GM18502 (cell line): ENCODE results near the gene GRWD1.
A peak's percentile ranks its signal among the peaks of the same experiment; 100 is the strongest.

Source experiments
- ATAC-seq: cut with Tn5 transposase; IDR thresholded peaks from one replicate; pipeline ENCODE4 v1.9.1; 2021; ENCODE audit warnings: mild to moderate bottlenecking; ENCODE audit not compliant: unreplicated experiment, poor library complexity

GRWD1 gene

DNA sequence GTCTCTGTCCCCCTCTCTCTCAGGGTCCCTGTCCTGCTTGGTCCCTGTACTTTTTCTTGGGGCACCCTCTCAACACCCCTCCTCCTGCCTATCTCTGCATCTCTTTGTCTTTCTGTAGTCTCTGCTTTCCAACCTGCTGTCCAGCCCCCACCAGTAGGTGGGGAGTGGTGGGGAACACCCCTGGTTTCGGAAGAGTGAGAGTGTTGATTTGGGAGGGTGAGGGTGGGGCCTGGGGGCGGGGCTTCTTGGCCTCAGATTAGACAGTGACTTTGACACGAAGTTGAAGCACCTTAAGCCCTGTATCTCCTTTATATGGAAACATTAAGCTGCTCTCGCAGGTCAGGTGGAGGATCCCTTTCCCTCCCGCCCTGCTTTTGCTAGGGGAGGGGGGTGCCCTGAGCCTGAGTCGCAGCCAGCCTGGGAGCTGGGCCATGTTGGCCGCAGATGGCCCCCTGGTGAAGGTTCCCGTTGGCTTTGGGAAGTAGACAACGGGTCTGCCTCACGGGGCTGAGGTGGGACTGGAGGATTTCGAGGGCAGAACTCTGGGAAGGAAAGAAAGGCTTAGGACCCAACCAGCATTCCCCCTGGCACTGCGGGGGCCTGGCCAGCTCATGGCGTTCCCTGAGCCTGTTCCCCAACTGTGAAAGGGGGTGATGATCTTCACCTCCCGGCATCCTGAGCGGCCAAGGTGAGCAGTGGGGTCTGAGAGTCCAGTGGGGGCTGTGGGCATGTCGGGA, 9.6 kb downstream of the GRWD1 start, which contains the start of gene KCNJ14:
TSS of gene KCNJ14 (plus strand) at position 404 of the 737 bp plus-strand sequence. CDS start 6,151 bp downstream, outside the sequence.
- ATAC-seq = no peak

DNA sequence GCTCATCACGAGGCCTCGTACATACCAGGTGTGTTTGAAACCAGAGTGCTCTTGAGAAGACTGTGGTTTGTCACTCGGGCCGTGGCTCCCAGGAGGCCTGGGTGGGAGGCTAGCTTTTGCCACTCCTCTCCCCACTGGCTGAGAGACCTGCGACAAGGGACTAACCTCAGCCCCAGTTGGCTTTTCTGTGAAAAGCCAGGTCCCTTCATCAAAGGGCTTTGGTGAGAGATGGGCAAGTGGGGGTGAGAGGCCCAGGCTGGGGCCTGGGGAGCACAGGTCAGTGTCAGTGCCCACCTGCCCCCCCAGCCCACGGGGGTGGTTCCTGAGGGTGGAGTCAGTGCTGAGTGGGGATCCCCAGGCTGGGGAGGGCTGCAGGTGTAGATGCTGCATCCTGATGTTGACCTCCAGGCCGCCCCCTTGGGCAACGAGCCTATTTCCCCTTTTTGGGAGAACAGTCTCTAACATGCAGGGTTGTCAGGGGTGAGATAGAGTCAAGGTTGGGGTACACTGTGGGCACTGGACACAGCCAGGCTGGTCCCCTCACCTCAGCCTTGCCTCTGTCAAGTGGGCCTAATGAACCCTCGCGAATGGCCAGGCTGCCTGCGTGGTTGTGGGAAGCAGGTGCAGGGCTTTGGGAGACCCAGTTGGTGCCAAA, 10.3 kb downstream of the GRWD1 start:
- ATAC-seq = no peak

DNA sequence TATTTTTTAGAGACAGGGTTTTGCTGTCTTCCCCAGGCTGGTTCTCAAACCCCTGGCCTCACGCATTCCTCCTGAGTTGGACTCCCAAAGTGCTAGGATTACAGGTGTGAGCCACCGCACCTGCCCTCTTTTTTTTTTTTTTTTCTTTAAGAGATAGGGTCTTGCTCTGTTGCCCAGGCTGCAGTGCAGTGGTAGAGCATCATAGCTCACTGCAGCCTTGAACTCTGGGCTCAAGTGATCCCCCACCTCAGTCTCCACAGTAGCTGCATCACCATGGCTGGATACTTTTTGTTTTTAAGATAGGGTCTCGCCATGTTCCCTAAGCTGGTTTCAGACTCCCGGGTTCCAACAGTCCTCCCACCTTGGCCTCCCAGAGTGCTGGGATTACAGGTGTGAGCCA, 11.1 kb downstream of the GRWD1 start:
- ATAC-seq = no peak

DNA sequence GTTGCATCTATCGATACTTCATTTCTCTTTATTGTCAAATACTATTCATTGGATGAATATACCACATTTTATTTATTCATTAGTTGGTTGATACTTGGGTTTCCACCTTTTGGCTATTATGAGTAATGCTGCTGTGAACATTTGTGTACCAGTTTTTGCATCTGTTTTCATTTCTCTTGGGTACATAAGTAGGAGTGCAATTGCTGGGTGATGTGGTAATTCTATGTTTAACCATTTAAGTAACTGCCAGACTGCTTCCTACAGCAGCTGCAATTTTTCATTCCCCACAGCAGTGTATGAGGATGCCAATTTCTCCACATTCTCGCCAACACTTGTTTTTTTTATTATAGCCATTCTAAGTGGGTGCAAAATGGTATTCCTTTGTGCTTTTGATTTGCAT, 12.2 kb downstream of the GRWD1 start:
- ATAC-seq = no peak

DNA sequence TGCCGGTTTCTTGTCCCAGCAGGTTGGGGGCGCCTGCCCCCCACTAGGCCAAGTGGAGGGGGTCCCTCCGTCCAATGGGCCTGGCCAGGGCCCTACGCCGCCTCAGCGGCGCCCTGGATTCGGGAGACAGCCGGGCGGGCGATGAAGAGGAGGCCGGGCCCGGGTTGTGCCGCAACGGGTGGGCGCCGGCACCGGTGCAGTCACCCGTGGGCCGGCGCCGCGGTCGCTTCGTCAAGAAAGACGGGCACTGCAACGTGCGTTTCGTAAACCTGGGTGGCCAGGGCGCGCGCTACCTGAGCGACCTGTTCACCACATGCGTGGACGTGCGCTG, 15.8 kb downstream of the GRWD1 start:
- no peak for ATAC-seq

DNA sequence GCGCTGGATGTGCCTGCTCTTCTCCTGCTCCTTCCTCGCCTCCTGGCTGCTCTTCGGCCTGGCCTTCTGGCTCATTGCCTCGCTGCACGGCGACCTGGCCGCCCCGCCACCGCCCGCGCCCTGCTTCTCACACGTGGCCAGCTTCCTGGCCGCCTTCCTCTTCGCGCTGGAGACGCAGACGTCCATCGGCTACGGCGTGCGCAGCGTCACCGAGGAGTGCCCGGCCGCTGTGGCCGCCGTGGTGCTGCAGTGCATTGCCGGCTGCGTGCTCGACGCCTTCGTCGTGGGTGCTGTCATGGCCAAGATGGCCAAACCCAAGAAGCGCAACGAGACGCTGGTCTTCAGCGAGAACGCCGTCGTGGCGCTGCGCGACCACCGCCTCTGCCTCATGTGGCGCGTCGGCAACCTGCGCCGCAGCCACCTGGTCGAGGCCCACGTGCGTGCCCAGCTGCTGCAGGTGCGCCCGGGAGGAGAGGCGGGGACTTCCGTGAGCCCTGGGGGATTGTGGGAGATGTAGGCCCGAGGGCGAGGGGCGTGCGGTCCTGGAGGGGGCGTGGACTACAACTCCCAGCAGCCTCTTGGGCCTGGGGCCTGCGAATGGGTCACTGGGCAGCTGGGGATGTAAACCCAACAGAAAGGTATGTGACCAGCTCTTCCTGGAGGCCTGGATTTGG, 16.3 kb downstream of the GRWD1 start:
- ATAC-seq = no peak

DNA sequence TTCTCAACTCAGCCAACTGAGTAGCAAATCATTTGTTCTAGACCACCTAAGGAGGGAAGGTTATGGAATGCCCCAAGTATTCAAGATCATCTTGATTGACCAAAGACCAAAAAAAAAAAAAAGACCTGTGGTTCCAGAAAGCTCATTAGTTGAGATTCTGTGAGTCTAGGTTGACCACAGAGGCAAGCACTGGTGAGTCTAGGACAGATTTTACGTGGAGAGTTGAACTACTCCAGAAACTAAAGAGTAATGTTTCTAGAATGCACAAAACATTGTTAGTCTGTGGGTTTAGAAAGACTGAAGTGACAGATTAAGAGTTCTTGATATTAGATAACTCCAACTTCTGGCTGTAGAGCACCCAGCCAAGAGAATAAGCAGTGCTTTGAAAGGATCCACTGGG, 19.4 kb downstream of the GRWD1 start:
- ATAC-seq = no peak

DNA sequence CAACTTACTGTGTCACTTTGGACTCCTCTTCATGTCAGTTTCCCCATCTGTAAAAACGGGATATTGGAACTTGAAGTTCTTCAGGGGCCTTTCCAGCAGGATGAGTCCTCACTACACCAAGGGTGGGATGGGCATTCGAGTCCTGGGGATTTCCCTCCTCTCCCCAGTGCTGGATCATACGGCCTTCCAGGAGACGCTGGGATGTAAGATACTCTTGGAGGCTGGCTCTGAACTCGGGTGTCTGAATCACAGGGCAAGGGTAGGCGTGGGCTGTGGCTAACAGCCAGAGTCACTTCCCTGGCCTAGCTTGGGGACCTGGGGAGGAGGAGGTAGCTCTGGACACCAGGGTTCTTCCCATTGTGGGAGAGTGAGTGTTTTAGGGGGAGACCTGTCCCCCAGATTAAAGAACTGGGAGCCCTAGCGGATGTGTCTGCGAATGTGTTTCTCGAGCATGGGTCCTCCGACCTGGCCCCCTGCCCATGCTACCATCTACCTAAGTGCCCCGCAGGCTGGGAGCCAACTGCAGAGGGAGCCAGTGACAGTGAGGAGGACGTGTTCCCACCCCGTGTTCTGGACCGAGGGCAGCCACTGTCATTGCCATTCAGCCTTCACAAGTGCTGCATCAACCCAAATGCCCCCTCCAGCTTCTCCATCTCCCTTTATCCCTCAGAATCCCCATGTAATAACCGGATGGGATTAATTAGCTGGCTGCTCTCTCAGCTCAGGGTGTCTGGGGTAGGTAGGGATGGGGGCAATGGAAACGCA, 21.0 kb downstream of the GRWD1 start:
- no peak for ATAC-seq

DNA sequence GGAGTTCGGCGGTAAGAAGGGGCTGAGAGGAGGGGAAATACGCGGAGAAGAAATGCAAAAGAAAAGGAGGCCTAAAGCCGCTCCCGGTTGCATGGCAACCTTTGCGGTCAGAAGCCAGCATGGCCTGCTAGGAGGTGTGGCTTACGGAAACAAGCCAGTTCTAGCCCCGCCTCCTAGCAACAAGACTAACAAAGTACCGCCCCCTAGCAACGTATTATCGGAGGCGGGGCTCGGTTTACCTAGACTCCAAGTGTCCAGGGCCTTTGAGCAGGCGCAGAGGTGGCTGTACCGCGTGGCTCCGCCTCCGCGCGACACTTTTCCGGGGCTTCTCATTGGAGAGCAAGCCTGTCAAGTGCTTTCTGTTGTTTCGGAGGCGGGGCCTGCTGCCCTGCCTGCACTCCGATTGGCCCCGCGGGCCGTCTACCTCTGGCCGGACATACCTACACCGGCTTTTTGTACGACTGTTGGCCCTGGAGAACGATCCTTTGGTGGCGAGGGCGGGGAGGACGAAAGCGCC, 23.0 kb downstream of the GRWD1 start:
- peak; percentile 90 for ATAC-seq

DNA sequence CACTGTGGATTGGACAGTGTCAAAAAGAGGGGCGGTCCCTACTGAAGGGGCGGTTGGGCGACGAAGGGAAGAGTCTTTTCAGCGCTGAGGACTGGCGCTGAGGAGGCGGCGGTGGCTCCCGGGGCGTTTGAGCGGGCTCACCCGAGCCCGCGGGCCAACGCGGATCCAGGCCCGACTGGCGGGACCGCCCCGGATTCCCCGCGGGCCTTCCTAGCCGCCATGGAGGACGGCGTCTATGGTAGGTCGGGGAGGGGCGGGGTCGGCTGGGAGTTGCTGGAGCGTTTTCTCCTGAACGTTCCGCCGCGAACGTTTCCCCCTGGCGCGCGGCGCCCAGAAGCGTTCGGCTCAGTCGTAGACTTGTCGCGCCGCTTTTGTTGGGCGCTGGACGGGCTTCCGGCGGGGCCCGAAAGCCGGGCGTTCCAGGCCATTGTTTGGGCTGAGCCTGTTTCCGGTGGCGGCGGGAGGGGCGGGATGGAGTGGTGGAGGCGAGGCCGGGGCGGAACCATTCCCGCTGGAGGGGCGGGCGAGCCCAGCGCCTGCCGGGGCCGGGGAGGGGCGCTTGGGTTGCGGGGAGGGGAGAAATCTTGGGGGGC, 23.6 kb downstream of the GRWD1 start, which contains the start of gene CYTH2:
TSS of gene CYTH2 (plus strand) at position 81 of the 593 bp plus-strand sequence. CDS start at position 220, 139 bp downstream.
- peak; percentile 23 for ATAC-seq

DNA sequence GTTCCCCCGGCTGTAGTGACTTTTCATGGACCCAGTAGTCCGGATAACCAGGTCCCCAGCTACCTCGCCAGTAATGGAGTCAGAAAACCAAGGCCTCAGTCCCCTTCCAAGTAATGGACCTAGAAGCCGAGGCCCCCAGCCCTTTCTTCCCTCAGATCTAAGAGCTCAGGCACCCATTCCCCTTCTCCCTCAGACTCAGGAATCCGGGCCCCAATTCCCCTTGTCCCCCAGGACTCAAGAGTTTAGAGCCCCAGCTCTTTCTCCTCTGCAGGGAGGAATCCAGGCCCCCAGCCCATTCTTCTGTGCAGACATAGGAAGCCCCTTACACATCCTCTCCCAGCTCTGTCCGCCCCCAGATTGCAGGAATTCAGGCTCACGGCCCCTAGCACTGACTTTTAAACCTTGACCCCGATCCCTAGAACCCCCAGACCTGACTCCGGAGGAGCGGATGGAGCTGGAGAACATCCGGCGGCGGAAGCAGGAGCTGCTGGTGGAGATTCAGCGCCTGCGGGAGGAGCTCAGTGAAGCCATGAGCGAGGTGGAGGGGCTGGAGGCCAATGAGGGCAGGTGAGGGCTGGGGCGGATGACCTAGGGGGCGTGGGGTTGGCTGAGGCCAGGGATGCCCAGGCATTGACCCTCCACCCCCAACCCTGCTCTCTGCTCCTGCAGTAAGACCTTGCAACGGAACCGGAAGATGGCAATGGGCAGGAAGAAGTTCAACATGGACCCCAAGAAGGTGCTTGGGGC, 24.3 kb downstream of the GRWD1 start:
- no peak for ATAC-seq

DNA sequence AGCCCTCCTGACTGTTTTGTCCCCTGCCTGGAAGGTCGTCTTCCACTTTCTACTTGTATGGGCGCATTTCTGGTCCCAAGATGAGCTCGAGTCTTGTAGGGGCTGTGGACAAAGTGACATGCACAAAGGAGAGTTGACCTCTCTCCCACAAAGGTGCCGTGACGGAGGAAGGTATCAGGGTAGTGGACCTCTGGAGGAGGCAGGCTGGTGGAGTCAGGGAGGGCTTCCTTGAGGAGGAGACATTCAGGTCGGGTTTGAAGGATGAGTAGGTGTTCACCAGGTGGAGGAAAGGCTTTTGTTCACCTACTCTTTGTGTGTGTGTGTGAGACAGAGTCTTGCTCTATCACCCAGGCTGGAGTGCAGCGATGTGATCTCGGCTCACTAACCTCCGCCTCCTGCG, 25.1 kb downstream of the GRWD1 start:
- ATAC-seq = no peak

DNA sequence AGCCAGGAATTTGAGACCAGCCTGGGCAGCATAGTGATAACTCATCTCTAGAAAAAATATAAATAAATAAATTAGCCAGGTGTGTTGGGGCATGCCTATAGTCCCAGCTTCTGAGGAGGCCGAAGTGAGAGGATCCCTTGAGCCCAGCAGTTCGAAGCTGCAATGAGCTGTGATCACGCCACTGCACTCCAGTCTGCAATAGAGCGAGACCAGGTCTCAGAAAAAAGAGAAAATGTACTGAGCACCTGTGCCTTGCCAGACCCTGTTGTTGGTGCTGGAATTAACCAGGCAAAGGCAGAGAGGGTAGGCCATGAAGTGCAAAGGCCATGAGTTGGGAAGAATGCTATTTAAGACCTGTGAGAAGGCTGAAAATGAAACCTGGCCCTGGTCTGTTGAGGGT, 26.1 kb downstream of the GRWD1 start:
- ATAC-seq = no peak

DNA sequence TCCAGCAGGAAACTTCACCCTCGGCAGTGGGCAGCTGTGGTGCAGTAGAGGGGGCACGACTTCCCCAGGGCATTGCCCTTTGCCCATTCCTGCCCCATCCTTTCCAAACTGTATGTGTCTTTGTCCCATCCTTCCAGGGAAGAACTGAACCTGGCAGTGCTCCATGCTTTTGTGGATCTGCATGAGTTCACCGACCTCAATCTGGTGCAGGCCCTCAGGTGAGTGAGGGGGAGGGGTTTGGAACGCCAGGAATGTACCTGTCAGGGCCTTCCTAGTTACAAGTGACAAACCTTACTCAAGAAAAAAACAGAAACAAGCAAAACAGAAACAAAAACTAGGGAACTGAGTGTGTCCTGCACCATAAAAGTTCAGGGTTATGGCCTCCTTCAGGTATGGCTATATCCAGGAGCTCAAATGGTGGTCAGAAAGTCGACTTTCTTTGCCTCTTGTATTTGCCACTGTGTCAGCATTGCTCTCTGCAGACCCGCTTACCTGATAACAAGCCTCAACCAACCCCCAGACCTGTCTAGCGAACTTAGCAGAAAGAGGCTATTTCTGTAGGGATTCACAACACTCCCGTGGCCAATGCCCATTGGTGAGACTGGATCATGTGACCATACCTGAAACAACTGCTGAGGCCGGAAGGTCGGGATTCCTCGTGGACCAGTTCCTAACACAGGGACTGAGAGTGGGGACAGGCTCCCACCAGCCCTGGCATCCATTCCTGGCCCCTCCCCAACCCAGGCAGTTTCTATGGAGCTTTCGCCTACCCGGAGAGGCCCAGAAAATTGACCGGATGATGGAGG, 27.6 kb downstream of the GRWD1 start:
- ATAC-seq = no peak

DNA sequence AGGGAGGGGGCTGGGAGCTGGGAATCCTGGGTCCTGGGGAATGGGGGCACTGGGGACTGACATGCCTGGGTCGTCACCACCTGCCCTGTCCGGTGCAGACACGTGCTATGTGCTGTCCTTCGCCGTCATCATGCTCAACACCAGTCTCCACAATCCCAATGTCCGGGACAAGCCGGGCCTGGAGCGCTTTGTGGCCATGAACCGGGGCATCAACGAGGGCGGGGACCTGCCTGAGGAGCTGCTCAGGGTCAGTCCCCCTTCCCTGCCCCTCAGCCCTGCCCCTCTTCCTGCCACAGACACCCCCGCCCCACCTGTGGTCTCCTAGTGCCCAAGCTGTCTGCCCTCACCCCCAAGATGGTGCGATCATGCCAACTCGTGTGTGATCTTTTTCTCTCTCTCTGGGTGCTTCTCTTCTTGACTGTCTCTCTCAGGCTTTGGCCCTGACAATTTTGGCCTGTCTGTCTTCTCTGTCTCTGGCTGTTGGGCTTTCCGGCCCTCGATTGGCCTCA, 28.4 kb downstream of the GRWD1 start:
- no peak for ATAC-seq

DNA sequence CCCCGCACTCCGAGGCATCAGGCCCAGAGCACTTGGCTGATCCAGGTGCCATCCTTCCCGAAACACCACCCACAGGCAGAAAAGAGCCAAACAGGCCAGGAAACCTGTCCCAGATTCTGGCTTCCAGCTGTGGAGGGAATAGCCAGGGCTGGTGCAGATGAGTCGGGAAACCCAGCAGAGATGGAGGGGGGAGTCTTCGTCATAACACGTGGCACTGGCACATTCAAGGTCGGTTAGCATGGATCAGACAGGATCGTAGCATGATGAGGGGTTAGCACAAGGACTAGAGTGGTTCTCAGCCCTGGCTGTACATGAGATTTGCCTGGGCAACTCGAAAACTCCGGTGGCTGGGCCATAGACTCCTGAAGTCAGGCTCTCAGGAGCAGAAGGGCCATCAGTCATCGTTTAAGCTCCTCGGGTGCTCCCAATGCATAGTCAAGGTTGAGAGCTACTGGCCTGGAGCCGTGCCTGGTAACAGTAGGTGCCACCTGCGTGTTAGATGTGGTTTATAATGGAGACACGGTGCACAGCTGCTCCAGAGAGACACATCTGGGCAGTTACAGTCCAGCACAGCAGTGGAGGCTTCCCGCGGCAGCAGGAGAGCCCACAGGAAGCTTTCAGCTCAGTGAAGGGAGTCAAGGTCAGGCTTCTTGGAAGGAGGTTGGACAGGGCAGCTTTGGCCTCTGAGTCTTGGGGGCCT, 29.7 kb downstream of the GRWD1 start:
- ATAC-seq = no peak

DNA sequence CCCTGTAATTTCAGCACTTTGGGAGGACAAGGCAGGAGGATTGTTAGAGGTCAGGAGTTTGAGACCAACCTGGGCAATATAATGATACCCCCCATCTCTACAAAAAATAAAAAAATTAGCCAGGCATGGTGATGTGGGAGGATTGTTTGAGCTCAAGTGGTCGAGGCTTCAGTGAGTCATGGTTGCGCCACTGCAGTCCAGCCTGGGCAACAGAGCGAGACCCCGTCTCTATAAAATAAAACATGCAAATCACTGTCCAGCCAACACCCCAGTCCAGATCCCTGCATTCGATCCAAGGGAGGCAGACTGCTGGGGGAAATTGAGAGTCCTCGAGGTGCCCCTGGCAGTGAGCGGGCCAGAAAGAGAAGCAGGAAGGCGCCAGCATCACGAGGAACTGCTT, 30.4 kb downstream of the GRWD1 start:
- no peak for ATAC-seq
